ENCODE measurements around the gene RBPJ.

RBPJ gene

GRCh38 chr4:26452565-26453531 lies 132.0 kb downstream of the RBPJ start:
- H3K4me3 ChIP-seq (ENCODE audit: low read depth, low read length), result no peak overlapping the region

- no peak overlapping the region for H3K4me3 ChIP-seq (ENCODE audit: low read depth, low read length)
Measured at GRCh38 chr4:26454961-26455360, 134.1 kb downstream of the RBPJ start.

- no peak overlapping the region for H3K4me3 ChIP-seq (ENCODE audit: low read depth, low read length)
Measured at GRCh38 chr4:26455571-26455970, 134.8 kb downstream of the RBPJ start.

GRCh38 chr4:26457412-26457811 lies 136.6 kb downstream of the RBPJ start:
- H3K4me3 ChIP-seq (ENCODE audit: low read depth, low read length), result no peak overlapping the region

GRCh38 chr4:26458157-26458561 lies 137.3 kb downstream of the RBPJ start:
- H3K4me3 ChIP-seq (ENCODE audit: low read depth, low read length), result no peak overlapping the region

- no peak overlapping the region for H3K4me3 ChIP-seq (ENCODE audit: low read depth, low read length)
Measured at GRCh38 chr4:26459054-26459755, 138.4 kb downstream of the RBPJ start.

GRCh38 chr4:26459756-26460530 lies 139.1 kb downstream of the RBPJ start:
- no peak overlapping the region for H3K4me3 ChIP-seq (ENCODE audit: low read depth, low read length)

GRCh38 chr4:26462874-26463273 lies 142.1 kb downstream of the RBPJ start:
- H3K4me3 ChIP-seq (ENCODE audit: low read depth, low read length), result no peak overlapping the region

- H3K4me3 ChIP-seq (ENCODE audit: low read depth, low read length), result no peak overlapping the region
Measured at GRCh38 chr4:26463386-26463785, 142.6 kb downstream of the RBPJ start.

- no peak overlapping the region for H3K4me3 ChIP-seq (ENCODE audit: low read depth, low read length)
Measured at GRCh38 chr4:26464420-26465095, 143.7 kb downstream of the RBPJ start.

GRCh38 chr4:26466578-26467270 lies 145.9 kb downstream of the RBPJ start:
- H3K4me3 ChIP-seq (ENCODE audit: low read depth, low read length), result no peak overlapping the region

GRCh38 chr4:26467724-26468123 lies 146.9 kb downstream of the RBPJ start:
- H3K4me3 ChIP-seq (ENCODE audit: low read depth, low read length), result no peak overlapping the region

GRCh38 chr4:26468283-26468949 lies 147.6 kb downstream of the RBPJ start:
- H3K4me3 ChIP-seq (ENCODE audit: low read depth, low read length), result no peak overlapping the region

GRCh38 chr4:26468977-26469376 lies 148.2 kb downstream of the RBPJ start:
- no peak overlapping the region for H3K4me3 ChIP-seq (ENCODE audit: low read depth, low read length)

- H3K4me3 ChIP-seq (ENCODE audit: low read depth, low read length), result no peak overlapping the region
Measured at GRCh38 chr4:26471890-26472289, 151.1 kb downstream of the RBPJ start.

GRCh38 chr4:26473893-26474292 lies 153.1 kb downstream of the RBPJ start:
- H3K4me3 ChIP-seq (ENCODE audit: low read depth, low read length), result no peak overlapping the region

GRCh38 chr4:26474551-26474950 lies 153.7 kb downstream of the RBPJ start:
- no peak overlapping the region for H3K4me3 ChIP-seq (ENCODE audit: low read depth, low read length)

GRCh38 chr4:26475716-26476115 lies 154.9 kb downstream of the RBPJ start:
- H3K4me3 ChIP-seq (ENCODE audit: low read depth, low read length), result no peak overlapping the region

- no peak overlapping the region for H3K4me3 ChIP-seq (ENCODE audit: low read depth, low read length)
Measured at GRCh38 chr4:26476545-26476944, 155.7 kb downstream of the RBPJ start.

GRCh38 chr4:26478330-26478729 lies 157.5 kb downstream of the RBPJ start:
- H3K4me3 ChIP-seq (ENCODE audit: low read depth, low read length), result no peak overlapping the region

All from iPS-11a (cell line).